ENCODE measurements around the gene ZNF474. TPM values are rescaled to one million over a fixed set of nuclear protein-coding genes. Genes with fewer than 3 reads are reported as not detected.

Gene ZNF474
- polyA plus RNA-seq, 4 donors, result 0.55 to 0.93 (median 0.63) TPM

Other genes with a start within 250 kb of the ZNF474 start
- 10 to 100 TPM; 19.0 to 25.2 (median 21.9) TPM for gene SRFBP1, start 167.6 kb upstream of the ZNF474 start, polyA plus RNA-seq (ENCODE audit: insufficient read length in 4 of 4)
- 10 to 100 TPM; 40.7 to 71.8 (median 42.5) TPM for gene LOX, start 51.3 kb upstream of the ZNF474 start, polyA plus RNA-seq (ENCODE audit: insufficient read length in 4 of 4)
- 10 to 100 TPM; 19.9 to 32.9 (median 31.0) TPM for gene SNCAIP, start 182.7 kb downstream of the ZNF474 start, polyA plus RNA-seq (ENCODE audit: insufficient read length in 4 of 4)